GM19455 (cell line): ENCODE results near the gene SRPRA.

ENCODE experiments used
- ATAC-seq: cut with Tn5 transposase; IDR thresholded peaks from one replicate; pipeline ENCODE4 v1.9.1; 2021; ENCODE audit not compliant: unreplicated experiment

The SRPRA gene

GRCh38 chr11:126231725-126232459 is 36.8 kb downstream of the SRPRA start:
- no peak for ATAC-seq

- ATAC-seq = no peak
Observed at GRCh38 chr11:126229858-126230540, 38.7 kb downstream of the SRPRA start.

- no peak for ATAC-seq
Observed at GRCh38 chr11:126226334-126227084, 42.2 kb downstream of the SRPRA start.

GRCh38 chr11:126225295-126225665 is 43.4 kb downstream of the SRPRA start:
- ATAC-seq = no peak

- ATAC-seq = no peak
Observed at GRCh38 chr11:126224647-126225294, 43.9 kb downstream of the SRPRA start.

- no peak for ATAC-seq
Observed at GRCh38 chr11:126219547-126219946, 49.1 kb downstream of the SRPRA start.

- ATAC-seq = no peak
Observed at GRCh38 chr11:126217491-126217890, 51.2 kb downstream of the SRPRA start.

GRCh38 chr11:126216526-126217305 is 52.0 kb downstream of the SRPRA start:
- no peak for ATAC-seq

GRCh38 chr11:126214841-126215240 is 53.9 kb downstream of the SRPRA start:
- ATAC-seq = no peak

GRCh38 chr11:126214441-126214840 is 54.3 kb downstream of the SRPRA start:
- ATAC-seq = no peak
